GM23248 (cell line): ENCODE results near the gene HS6ST1.

Source experiments
- EZH2 ChIP-seq: fragments of 200-600 bp; sonication (generic); IDR thresholded peaks from 2 replicates; pipeline ENCODE4 v1.6.1; 2018; ENCODE audit warnings: antibody characterized with exemption, mild to moderate bottlenecking; ENCODE audit not compliant: insufficient read depth, poor library complexity, severe bottlenecking
- EZH2phosphoT487 ChIP-seq: fragments of 200-600 bp; sonication (generic); IDR thresholded peaks from 2 replicates; pipeline ENCODE4 v1.6.1; 2018; ENCODE audit warnings: antibody characterized with exemption, moderate library complexity, mild to moderate bottlenecking, low read depth; ENCODE audit not compliant: insufficient read depth

- no peak for TF ChIP-seq EZH2
- TF ChIP-seq EZH2phosphoT487: no peak
Observed at GRCh38 chr2:128327180-128327964, 8.7 kb upstream of the HS6ST1 start.
